MV-4-11 (cell line): Measurements from ENCODE around the gene PPP4R3A.

Experiments used
- DNase-seq: peaks from one replicate; lab custom pipeline; 2025; lab: John Stamatoyannopoulos, UW

PPP4R3A gene

DNA sequence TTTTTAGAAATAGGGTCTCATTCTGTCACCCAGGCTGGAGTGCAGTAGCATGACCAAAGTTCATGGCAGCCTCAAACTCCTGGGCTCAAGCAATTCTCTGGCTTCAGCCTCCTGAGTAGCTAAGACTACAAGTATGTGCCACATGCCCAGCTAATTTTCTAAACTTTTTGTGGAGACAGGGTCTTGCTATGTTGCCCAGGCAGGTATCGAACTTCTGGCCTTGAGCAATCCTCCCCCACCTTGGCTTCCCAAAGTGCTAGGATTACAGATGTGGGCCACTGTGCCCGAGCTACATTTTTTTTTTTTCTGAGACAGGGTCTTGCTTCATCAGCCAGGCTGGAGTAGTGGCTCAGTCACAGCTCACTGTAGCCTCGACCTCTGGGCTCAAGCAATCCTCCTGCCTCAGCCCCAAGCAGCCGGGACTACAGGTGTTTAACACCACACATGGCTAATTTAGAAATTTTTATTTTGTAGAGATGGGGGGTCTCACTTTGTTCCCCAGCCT, 7.1 kb downstream of the PPP4R3A start:
- no peak for DNase-seq

DNA sequence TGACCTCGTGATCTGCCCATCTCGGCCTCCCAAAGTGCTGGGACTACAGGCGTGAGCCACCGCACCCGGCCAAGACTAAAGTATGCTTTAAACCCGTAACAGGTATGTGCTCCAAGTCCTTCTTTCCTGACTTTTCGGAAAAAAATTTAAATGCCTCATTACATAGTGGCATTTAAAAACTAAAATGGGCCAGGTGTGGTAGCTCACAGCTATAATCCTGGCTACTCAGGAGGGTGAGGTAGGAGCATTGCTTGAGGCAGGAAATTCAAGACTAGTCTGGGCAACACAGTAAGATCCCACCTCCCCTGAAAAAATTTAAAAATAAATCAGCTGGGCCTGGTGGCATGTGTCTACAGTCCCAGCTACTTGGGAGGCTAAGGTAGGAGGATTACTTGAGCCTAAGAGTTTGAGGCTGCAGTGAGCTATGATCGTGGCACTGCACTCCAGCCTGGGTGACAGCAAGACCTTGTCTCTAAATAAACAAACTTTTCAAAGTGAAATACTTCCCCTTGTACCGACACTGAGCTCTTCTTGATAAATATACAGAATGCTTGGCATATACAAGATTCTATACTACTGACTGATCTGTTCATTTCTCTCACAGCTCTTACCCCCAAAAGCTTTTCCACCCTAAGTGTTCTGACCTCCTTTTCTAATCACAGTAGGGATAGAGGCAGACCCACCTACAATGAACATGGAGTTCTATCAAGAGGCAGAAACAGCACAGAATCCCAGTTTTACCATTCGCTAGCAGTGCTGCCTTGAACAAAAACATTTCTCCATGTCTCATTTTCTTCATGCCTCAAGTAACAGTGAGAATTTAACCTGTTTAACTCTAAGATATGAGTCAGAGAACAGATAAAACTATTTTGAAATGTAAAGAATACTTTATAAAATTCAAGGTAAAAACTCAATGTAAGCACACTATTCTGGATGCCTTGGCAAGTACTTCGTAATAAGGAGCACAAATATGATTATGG, 7.9 kb downstream of the PPP4R3A start:
- DNase-seq: no peak

- no peak for DNase-seq
These were observed 8.8 kb downstream of the PPP4R3A start for GRCh38 chr14:91501348-91501747.

GRCh38 chr14:91496790-91497189, 13.3 kb downstream of the PPP4R3A start:
- no peak for DNase-seq

GRCh38 chr14:91494392-91495065, 15.6 kb downstream of the PPP4R3A start:
- DNase-seq: peak; percentile 28

- DNase-seq: peak; percentile 22
These were observed 16.9 kb downstream of the PPP4R3A start for GRCh38 chr14:91493169-91493568.

DNA sequence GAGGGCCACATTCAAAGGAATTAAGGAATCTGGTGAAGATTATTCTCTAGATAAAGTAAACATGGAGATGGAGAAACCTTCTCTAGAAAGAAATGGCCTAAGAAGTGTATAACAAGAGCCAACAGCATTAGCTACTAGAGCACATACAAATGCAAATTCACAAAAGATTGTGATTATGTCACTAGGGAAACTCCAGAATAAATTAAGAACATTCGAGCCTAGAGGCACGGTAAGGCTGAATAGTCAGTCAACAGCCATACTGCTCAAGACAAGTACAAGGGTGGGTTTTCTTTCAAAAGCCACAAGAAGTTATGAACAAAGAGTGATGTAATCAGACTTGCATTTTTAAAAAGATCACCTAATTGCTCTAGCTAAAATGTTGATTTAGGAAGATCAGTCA, 25.4 kb downstream of the PPP4R3A start:
- no peak for DNase-seq

DNA sequence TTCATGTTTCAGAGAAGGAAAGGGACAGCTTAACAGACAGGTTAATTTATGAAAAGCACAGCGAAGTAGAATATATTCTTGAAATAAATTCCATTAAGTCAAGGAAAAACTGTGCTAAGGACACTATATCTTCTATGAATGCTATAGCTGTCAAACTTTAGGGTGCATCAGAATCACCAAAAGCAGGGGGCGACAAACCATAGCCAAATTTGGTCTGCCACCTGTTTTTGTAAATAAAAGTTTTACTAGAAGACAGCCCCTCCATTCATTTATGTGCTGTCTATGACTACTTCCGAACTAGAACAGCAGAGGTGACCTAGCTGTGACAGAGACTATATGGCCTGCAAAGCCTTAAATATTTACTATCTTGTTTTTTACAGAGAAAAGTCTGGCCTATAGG, 25.9 kb downstream of the PPP4R3A start:
- DNase-seq: no peak

DNA sequence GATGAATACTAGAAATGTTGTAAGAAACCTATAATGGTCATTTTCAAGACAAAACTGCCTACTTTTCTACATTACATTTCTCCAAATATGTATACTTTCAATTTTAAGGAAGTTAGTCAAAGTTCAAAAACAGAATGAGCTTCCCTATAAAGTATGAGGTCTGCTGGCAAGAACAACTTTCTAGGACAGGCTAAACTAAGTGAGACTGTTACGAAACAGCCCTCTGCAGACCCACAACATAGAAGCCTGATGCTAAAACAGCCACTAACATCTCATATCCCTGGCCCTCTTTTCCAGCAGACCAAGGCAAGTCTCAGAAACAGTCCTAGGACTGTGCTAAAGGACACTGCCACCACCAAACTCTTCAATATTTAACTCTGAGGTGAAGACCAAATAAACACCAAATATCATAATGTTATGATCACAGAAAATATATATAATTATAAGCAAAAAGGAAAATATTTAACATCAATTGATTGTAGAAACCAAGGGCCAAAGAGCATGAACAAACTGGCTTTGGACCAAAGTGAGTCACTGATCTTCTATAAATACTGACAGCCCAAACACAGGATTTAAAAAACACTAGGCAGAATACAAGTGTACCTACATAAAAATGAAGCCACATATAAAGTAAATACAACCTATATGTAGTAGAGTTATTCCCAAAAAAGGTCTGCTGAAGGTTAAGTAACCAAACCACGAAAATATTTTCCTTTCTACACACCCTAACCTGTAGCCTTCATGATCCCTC, 27.7 kb downstream of the PPP4R3A start:
- peak; percentile 88 for DNase-seq

DNA sequence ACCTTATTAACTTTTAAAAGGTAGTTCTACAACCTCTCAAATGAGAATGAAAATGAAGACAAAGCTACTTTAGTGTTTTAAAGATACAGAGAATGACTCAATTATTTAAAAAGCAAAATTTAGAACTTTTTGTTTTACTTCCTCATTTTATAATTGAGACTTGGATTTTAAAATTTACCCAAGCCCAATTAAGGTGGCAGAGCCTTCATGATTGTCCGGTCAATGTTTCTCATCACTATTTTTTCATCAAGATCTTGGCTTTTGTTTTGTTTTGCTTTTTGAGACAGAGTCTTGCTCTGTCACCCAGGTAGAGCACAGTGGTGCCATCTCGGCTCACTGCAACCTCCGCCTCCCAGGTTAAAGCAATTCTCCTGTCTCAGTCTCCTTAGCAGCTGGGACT, 32.7 kb downstream of the PPP4R3A start:
- DNase-seq: peak; percentile 31

GRCh38 chr14:91473046-91473445, 37.1 kb downstream of the PPP4R3A start:
- no peak for DNase-seq

DNA sequence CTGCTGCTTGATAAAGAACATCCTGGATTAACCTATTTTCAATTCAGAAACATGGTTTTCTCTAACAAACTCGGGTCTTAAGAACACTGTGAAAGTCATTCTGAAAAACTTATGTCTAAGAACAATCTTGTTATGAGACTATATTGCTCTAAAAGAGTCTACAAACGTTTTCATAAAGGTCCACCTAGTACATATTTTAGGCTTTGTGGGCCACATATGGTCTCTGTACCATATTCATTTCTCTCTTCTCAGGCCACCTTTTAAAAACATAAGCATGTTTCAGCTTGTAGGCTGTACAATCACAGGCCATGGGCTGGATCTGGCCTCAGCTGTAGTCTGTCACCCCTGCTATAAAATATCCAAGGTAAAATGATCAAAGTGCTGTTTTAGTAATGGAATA, 39.9 kb downstream of the PPP4R3A start:
- no peak for DNase-seq

GRCh38 chr14:91466192-91466591, 43.9 kb downstream of the PPP4R3A start:
- DNase-seq: no peak

DNA sequence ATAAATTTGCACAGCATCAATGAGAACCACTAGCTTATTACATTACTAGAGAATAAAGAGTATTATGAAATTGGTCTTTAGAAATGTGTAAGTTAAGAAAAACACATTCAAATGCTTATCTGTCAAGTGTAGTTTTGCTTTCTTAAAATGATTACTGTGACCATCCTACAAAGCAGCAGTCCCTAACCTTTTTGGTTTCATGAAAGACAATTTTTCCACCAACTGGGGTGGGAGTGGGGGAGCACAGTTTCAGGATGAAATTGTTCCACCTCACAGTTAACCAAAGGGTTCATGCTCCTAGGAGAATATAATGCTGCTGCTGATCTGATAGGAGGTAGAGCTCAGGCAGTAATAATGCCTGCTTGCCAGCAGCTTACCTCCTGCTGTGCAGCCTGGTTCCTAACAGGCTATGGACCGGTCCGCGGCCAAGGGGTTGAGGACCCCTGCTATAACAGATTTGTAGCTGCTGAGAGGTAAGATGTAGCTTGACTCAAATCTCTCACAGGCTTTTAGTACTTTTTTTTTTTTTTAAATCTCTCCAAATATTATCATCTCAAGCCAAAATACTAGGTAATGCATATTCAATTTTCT, 45.4 kb downstream of the PPP4R3A start:
- DNase-seq: no peak

DNA sequence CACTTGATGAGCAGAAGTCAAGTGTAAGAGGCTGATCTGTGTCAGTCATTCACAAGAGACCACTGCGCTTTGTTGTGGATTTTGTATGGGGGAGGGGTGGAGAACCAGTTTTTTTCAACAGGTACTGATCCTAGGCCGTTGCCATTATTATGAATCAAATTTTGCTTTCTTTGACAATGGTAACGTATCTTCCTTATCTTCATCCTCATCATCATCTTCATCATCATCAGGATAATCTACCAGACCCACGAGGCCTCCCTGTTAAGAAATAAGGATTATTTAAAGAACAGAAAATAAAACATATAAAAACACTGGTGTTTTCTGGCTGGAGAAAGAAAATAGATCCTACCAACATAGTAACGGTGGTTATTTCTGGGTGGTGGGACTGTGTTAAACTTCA, 51.5 kb downstream of the PPP4R3A start:
- DNase-seq: no peak

DNA sequence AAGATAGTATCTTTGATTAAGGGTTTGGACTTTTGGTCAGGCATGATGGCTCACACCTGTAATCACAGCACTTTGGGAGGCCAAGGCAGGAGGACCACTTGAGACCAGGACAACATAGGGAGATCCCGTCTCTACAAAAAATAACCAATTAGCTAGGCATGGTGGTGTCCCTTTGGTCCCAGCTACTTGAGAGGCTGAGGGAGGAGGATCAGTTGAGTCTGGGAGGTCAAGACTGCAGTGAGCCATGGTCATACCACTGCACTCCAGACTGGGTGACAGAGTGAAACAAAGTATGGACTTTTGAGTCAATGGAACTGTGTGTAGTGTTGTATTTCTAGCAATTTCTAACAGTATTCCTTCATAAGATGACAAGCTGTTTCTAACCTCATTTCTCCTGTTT, 53.8 kb downstream of the PPP4R3A start:
- DNase-seq: no peak

GRCh38 chr14:91454580-91454979, 55.5 kb downstream of the PPP4R3A start:
- DNase-seq: no peak

- no peak for DNase-seq
These were observed 56.0 kb downstream of the PPP4R3A start for GRCh38 chr14:91454155-91454554.

GRCh38 chr14:91453744-91454143, 56.4 kb downstream of the PPP4R3A start:
- peak; percentile 9 for DNase-seq

- no peak for DNase-seq
These were observed 65.6 kb downstream of the PPP4R3A start for GRCh38 chr14:91444335-91445020.

DNA sequence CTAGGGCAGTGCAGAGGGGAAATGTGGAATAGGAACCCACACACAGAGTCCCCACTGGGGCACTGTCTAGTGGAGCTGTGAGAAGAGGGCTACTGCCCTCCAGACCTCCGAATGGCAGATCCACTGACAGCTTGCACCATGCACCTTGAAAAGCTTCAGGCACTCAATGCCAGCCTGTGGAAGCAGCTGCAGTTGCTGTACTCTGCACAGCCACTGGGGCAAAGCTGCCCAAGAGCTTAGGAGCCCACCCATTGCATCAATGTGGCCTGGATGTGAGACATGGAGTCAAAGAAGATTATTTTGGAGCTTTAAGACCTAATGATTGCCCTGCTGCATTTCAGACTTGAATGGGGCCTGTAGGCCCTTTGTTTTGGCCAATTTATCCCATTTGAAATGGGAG, 70.8 kb downstream of the PPP4R3A start:
- DNase-seq: no peak
